SK-N-SH treated with all-trans-retinoic acid at 6 μM for 48 hours (cell line): ENCODE measurements around the gene NCKAP5.

Source experiments
- ATAC-seq: fragments of 200-7000 bp; cut with Tn5 transposase; 3 replicates; pipeline ENCODE4 v1.9.1; 2020; ENCODE audit warnings: mild to moderate bottlenecking, moderate library complexity
- ARNTL ChIP-seq: fragments of 450-650 bp; formaldehyde crosslinking; IDR thresholded peaks from 2 replicates; pipeline ENCODE4 v1.5.0; 2020; ENCODE audit warnings: low read depth, mild to moderate bottlenecking, moderate library complexity, borderline replicate concordance
- BACH2 ChIP-seq: fragments of 250-450 bp; sonication (Bioruptor Pico); IDR thresholded peaks from 2 replicates; pipeline ENCODE4 v1.9.0; 2021; ENCODE audit warnings: mild to moderate bottlenecking, borderline replicate concordance
- CREB5 ChIP-seq: fragments of 250-450 bp; sonication (Bioruptor Pico); IDR thresholded peaks from 2 replicates; pipeline ENCODE4 v1.5.1; 2020; ENCODE audit warnings: low read depth, mild to moderate bottlenecking, moderate library complexity
- CSDC2 ChIP-seq: fragments of 250-450 bp; sonication (Bioruptor Pico); IDR thresholded peaks from 2 replicates; pipeline ENCODE4 v1.5.0; 2020; ENCODE audit warnings: mild to moderate bottlenecking, moderate library complexity
- CSRNP3 ChIP-seq: fragments of 250-450 bp; sonication (Bioruptor Pico); IDR thresholded peaks from 2 replicates; pipeline ENCODE4 v1.5.1; 2021; ENCODE audit warnings: mild to moderate bottlenecking, moderate library complexity
- ESRRG ChIP-seq: fragments of 250-450 bp; sonication (Bioruptor Pico); IDR thresholded peaks from 2 replicates; pipeline ENCODE4 v1.6.1; 2021; ENCODE audit warnings: mild to moderate bottlenecking
- GLIS3 ChIP-seq: fragments of 250-450 bp; sonication (Bioruptor Pico); IDR thresholded peaks from 2 replicates; pipeline ENCODE4 v1.5.0; 2020; ENCODE audit warnings: mild to moderate bottlenecking, moderate library complexity
- ISL1 ChIP-seq: fragments of 250-450 bp; sonication (Bioruptor Pico); IDR thresholded peaks from 2 replicates; pipeline ENCODE4 v2.1.2; 2022; ENCODE audit warnings: mild to moderate bottlenecking, moderate library complexity
- OSR1 ChIP-seq: fragments of 250-450 bp; sonication (Bioruptor Pico); IDR thresholded peaks from 2 replicates; pipeline ENCODE4 v1.8.0; 2022; ENCODE audit warnings: moderate library complexity, mild to moderate bottlenecking, inconsistent platforms
- PATZ1 ChIP-seq: fragments of 250-450 bp; sonication (Bioruptor Pico); IDR thresholded peaks from 2 replicates; pipeline ENCODE4 v1.8.0; 2020; ENCODE audit warnings: mild to moderate bottlenecking, moderate library complexity, borderline replicate concordance
- POU6F1 ChIP-seq: fragments of 250-450 bp; sonication (Bioruptor Pico); IDR thresholded peaks from 2 replicates; pipeline ENCODE4 v1.8.0; 2021; ENCODE audit warnings: low read depth, mild to moderate bottlenecking, moderate library complexity, borderline replicate concordance
- PPARA ChIP-seq: fragments of 250-450 bp; sonication (Bioruptor Pico); IDR thresholded peaks from 2 replicates; pipeline ENCODE4 v1.5.0; 2020; ENCODE audit warnings: mild to moderate bottlenecking, borderline replicate concordance
- RARB ChIP-seq: fragments of 250-450 bp; sonication (Bioruptor Pico); IDR thresholded peaks from 2 replicates; pipeline ENCODE4 v1.8.0; 2021; ENCODE audit warnings: mild to moderate bottlenecking, moderate library complexity
- SNAI2 ChIP-seq: fragments of 250-450 bp; sonication (Bioruptor Pico); IDR thresholded peaks from 2 replicates; pipeline ENCODE4 v1.5.0; 2020; ENCODE audit warnings: mild to moderate bottlenecking, moderate library complexity
- TCF4 ChIP-seq: fragments of 250-450 bp; sonication (Bioruptor Pico); IDR thresholded peaks from 2 replicates; pipeline ENCODE4 v1.8.0; 2021; ENCODE audit warnings: mild to moderate bottlenecking, moderate library complexity, borderline replicate concordance
- TOX ChIP-seq: fragments of 250-450 bp; sonication (Bioruptor Pico); IDR thresholded peaks from 2 replicates; pipeline ENCODE4 v1.8.0; 2021; ENCODE audit warnings: mild to moderate bottlenecking, moderate library complexity, borderline replicate concordance
- TSHZ2 ChIP-seq: fragments of 250-450 bp; sonication (Bioruptor Pico); IDR thresholded peaks from 2 replicates; pipeline ENCODE4 v1.5.0; 2020; ENCODE audit warnings: mild to moderate bottlenecking, moderate library complexity
- ZC3H10 ChIP-seq: fragments of 250-450 bp; sonication (Bioruptor Pico); IDR thresholded peaks from 2 replicates; pipeline ENCODE4 v1.5.1; 2021; ENCODE audit warnings: mild to moderate bottlenecking, moderate library complexity
- ZFP3 ChIP-seq: fragments of 250-450 bp; sonication (Bioruptor Pico); IDR thresholded peaks from 2 replicates; pipeline ENCODE4 v1.5.0; 2020; ENCODE audit warnings: mild to moderate bottlenecking, moderate library complexity
- ZFP30 ChIP-seq: fragments of 450-650 bp; formaldehyde crosslinking; IDR thresholded peaks from 2 replicates; pipeline ENCODE4 v1.5.0; 2022; ENCODE audit warnings: mild to moderate bottlenecking, moderate library complexity
- ZNF70 ChIP-seq: fragments of 450-650 bp; formaldehyde crosslinking; IDR thresholded peaks from 2 replicates; pipeline ENCODE4 v1.5.0; 2020; ENCODE audit warnings: mild to moderate bottlenecking, moderate library complexity
- ZNF8 ChIP-seq: fragments of 450-650 bp; formaldehyde crosslinking; IDR thresholded peaks from 2 replicates; pipeline ENCODE4 v1.5.0; 2020; ENCODE audit warnings: mild to moderate bottlenecking, moderate library complexity

NCKAP5 gene

GRCh38 chr2:133360882-133361281 is 207.4 kb downstream of the NCKAP5 start:
- ATAC-seq = no peak
- no peak for TF ChIP-seq GLIS3 (CRISPR knock-in tag)
- TF ChIP-seq BACH2 (CRISPR knock-in tag) = no peak
- no peak for TF ChIP-seq ISL1 (CRISPR knock-in tag)
- no peak for TF ChIP-seq CSRNP3 (CRISPR knock-in tag)
- no peak for TF ChIP-seq CREB5
- TF ChIP-seq ESRRG (CRISPR knock-in tag) = no peak
- no peak for TF ChIP-seq ZNF70 (CRISPR knock-in tag)
- TF ChIP-seq ZNF8 (CRISPR knock-in tag) = no peak

- TF ChIP-seq ARNTL (CRISPR knock-in tag) (no peak), CREB5 (no peak), PPARA (no peak), RARB (no peak), TOX (CRISPR knock-in tag) (no peak), BACH2 (CRISPR knock-in tag) (no peak), SNAI2 (CRISPR knock-in tag) (no peak), CSDC2 (CRISPR knock-in tag) (no peak), TSHZ2 (CRISPR knock-in tag) (no peak), POU6F1 (no peak), ESRRG (CRISPR knock-in tag) (no peak), TCF4 (no peak), ZFP30 (CRISPR knock-in tag) (no peak), ZC3H10 (CRISPR knock-in tag) (no peak), ZNF8 (CRISPR knock-in tag) (no peak), ZFP3 (CRISPR knock-in tag) (no peak), ISL1 (CRISPR knock-in tag) (no peak), GLIS3 (CRISPR knock-in tag) (no peak), PATZ1 (CRISPR knock-in tag) (no peak), OSR1 (CRISPR knock-in tag) (no peak)
- ATAC-seq = no peak
Measured at GRCh38 chr2:133360190-133360589, 208.1 kb downstream of the NCKAP5 start.

GRCh38 chr2:133352719-133353118 is 215.5 kb downstream of the NCKAP5 start:
- TF ChIP-seq ZNF8 (CRISPR knock-in tag) (no peak), GLIS3 (CRISPR knock-in tag) (no peak)
- TF ChIP-seq, all 23 proteins: peak for 0
- no peak for ATAC-seq
